Heart left ventricle (tissue), 13 donors: Measurements from ENCODE around the gene PLCB1.

ENCODE experiments used
- CTCF ChIP-seq, 12 donors: fragments of 200-600 bp; sonication (generic) in 4 of 12; IDR thresholded peaks; one replicate each; pipeline versions ENCODE4 v1.5.0 to v1.8.0; 2018 to 2022; ENCODE audit warnings: antibody characterized with exemption in 12 of 12, mild to moderate bottlenecking in 5 of 12
- POLR2A ChIP-seq, 2 donors: fragments of 450-650 bp; IDR thresholded peaks; one replicate each; pipeline ENCODE4 v1.6.1; 2017; ENCODE audit warnings: antibody characterized with exemption in 2 of 2, mild to moderate bottlenecking in 2 of 2, moderate library complexity in 2 of 2
- donor health status: ischemic (EF 13 %, LVEDD 7.1; RV severe dilation, severe dysfunction).
- donor health status: DM: no; HTN: yes; CAD: no.
- donor health status: DM: no; HTN: no; CAD: no.
- donor health status: ischemic (EF 25% LVEDD 6.9; RV normal size, moderate dysfunction).
- donor health status: ischemic (EF 25% LVEDD 5.7; RV mildly dilated, moderate dysfunction).
- donor health status: ischemic (EF 35%, LVEDD 5.7; RV mildly dilated, moderate dysfunction).
- donor health status: nonischemic (EF 11% LVEDD 7.7; RV severe dilation, severe dysfunction).
- donor health status: DM: yes; HTN: yes; CAD: no.
- donor health status: PGD.
- donor health status: ischemic (EF 29% LVEDD 5.4; RV normal size, mild dysfunction).
- donor health status: nonischemic (EF 23%, LVEDD 6.1; RV moderate dilation, normal function).

GRCh38 chr20:8399947-8400346 is 267.9 kb downstream of the PLCB1 start:
- no peak for TF ChIP-seq CTCF (IDR thresholded peaks at IDR 0.05)
- no peak for TF ChIP-seq POLR2A (IDR thresholded peaks at IDR 0.05)
